HEK293 (cell line): ENCODE measurements around the gene NINL.

Experiments
- CTCF ChIA-PET: fragments of 350-600 bp; formaldehyde crosslinking; extraction: SDS; loops from one replicate; lab custom pipeline; 2021; ENCODE audit warnings: antibody characterized with exemption; lab: Yijun Ruan, JAX
- POLR2A ChIA-PET: fragments of 300-600 bp; formaldehyde crosslinking; extraction: SDS; loops from one replicate; lab custom pipeline; 2020; ENCODE audit warnings: antibody characterized with exemption, inconsistent platforms; lab: Yijun Ruan, JAX
- H3K27ac ChIP-seq: fragments of 200-500 bp; sonication (Bioruptor generic); 2 replicates; pipeline ENCODE4 v1.5.1; 2014; ENCODE audit warnings: low read depth, low read length, control low read depth, inconsistent platforms; ENCODE audit errors: extremely low read depth
- H3K36me3 ChIP-seq, 2 experiments: fragments of 200-500 bp in 1 of 2; sonication (Bioruptor generic) in 1 of 2; 1 replicate in 1 of 2; 2 replicates in 1 of 2; pipeline ENCODE4 v1.5.1; 2014 to 2017; ENCODE audit warnings: inconsistent platforms in 2 of 2, low read length in 2 of 2; ENCODE audit not compliant: control insufficient read depth in 2 of 2, insufficient read depth in 1 of 2
- H3K4me1 ChIP-seq: fragments of 200-500 bp; sonication (Bioruptor generic); 2 replicates; pipeline ENCODE4 v1.5.1; 2014; ENCODE audit warnings: mild to moderate bottlenecking, low read length, inconsistent platforms; ENCODE audit not compliant: control insufficient read depth, insufficient read depth
- H3K4me3 ChIP-seq: 2 replicates; pipeline ENCODE4 v1.5.1; 2011; ENCODE audit warnings: low read depth, mild to moderate bottlenecking, control low read depth, low read length, moderate library complexity
- H3K9me3 ChIP-seq: fragments of 200-500 bp; sonication (Bioruptor generic); 2 replicates; pipeline ENCODE4 v1.5.1; 2014; ENCODE audit warnings: low read depth, low read length, inconsistent platforms; ENCODE audit not compliant: control insufficient read depth, insufficient read depth
- BCL11B ChIP-seq: fragments of 450-650 bp; formaldehyde crosslinking; IDR thresholded peaks from 2 replicates; pipeline ENCODE4 v1.5.1; 2016; ENCODE audit warnings: low read depth, missing biosample characterization, missing genetic modification characterization
- EGR2 ChIP-seq: fragments of 450-650 bp; formaldehyde crosslinking; IDR thresholded peaks from 2 replicates; pipeline ENCODE4 v1.5.1; 2016; ENCODE audit warnings: low read depth, missing biosample characterization, missing genetic modification characterization
- GFI1B ChIP-seq: fragments of 450-650 bp; formaldehyde crosslinking; IDR thresholded peaks from 2 replicates; pipeline ENCODE4 v1.5.1; 2016; ENCODE audit warnings: missing biosample characterization, missing genetic modification characterization
- KLF1 ChIP-seq: fragments of 450-650 bp; formaldehyde crosslinking; IDR thresholded peaks from 2 replicates; pipeline ENCODE4 v1.5.1; 2016; ENCODE audit warnings: missing biosample characterization, missing genetic modification characterization
- KLF8 ChIP-seq: fragments of 450-650 bp; formaldehyde crosslinking; IDR thresholded peaks from 2 replicates; pipeline ENCODE4 v1.5.1; 2016; ENCODE audit warnings: missing biosample characterization, missing genetic modification characterization
- PRDM6 ChIP-seq: fragments of 450-650 bp; formaldehyde crosslinking; IDR thresholded peaks from 2 replicates; pipeline ENCODE4 v1.5.1; 2017; ENCODE audit warnings: missing biosample characterization, missing genetic modification characterization
- REPIN1 ChIP-seq: fragments of 450-650 bp; formaldehyde crosslinking; IDR thresholded peaks from 2 replicates; pipeline ENCODE4 v1.5.1; 2017; ENCODE audit warnings: missing biosample characterization, missing genetic modification characterization, low read depth
- SCRT1 ChIP-seq: fragments of 450-650 bp; formaldehyde crosslinking; IDR thresholded peaks from 2 replicates; pipeline ENCODE4 v1.5.1; 2016; ENCODE audit warnings: missing biosample characterization, missing genetic modification characterization, borderline replicate concordance
- SP7 ChIP-seq: fragments of 450-650 bp; formaldehyde crosslinking; IDR thresholded peaks from 2 replicates; pipeline ENCODE4 v1.5.1; 2016; ENCODE audit warnings: missing biosample characterization, missing genetic modification characterization
- ZBTB17 ChIP-seq: fragments of 450-650 bp; formaldehyde crosslinking; IDR thresholded peaks from 2 replicates; pipeline ENCODE4 v1.5.1; 2016; ENCODE audit warnings: missing biosample characterization, missing genetic modification characterization
- ZFHX2 ChIP-seq: fragments of 450-650 bp; formaldehyde crosslinking; conservative IDR thresholded peaks from 2 replicates; pipeline ENCODE4 v1.5.1; 2016; ENCODE audit warnings: missing biosample characterization, missing genetic modification characterization
- ZNF112 ChIP-seq: fragments of 450-650 bp; formaldehyde crosslinking; IDR thresholded peaks from 2 replicates; pipeline ENCODE4 v1.5.0; 2017; ENCODE audit warnings: missing biosample characterization, missing genetic modification characterization
- ZNF302 ChIP-seq: fragments of 450-650 bp; formaldehyde crosslinking; IDR thresholded peaks from 2 replicates; pipeline ENCODE4 v1.5.1; 2016; ENCODE audit warnings: missing biosample characterization, missing genetic modification characterization, low read depth
- ZNF391 ChIP-seq: fragments of 450-650 bp; formaldehyde crosslinking; IDR thresholded peaks from 2 replicates; pipeline ENCODE4 v1.5.1; 2016; ENCODE audit warnings: low read depth, missing biosample characterization, missing genetic modification characterization, borderline replicate concordance
- ZNF571 ChIP-seq: fragments of 450-650 bp; formaldehyde crosslinking; IDR thresholded peaks from 2 replicates; pipeline ENCODE4 v1.5.0; 2017; ENCODE audit warnings: missing biosample characterization, missing genetic modification characterization
- ZNF580 ChIP-seq: fragments of 450-650 bp; formaldehyde crosslinking; IDR thresholded peaks from 2 replicates; pipeline ENCODE4 v1.5.1; 2016; ENCODE audit warnings: missing biosample characterization, missing genetic modification characterization
- ZNF596 ChIP-seq: fragments of 450-650 bp; IDR thresholded peaks from 2 replicates; pipeline ENCODE4 v1.5.0; 2018; ENCODE audit warnings: missing biosample characterization, mild to moderate bottlenecking, missing genetic modification characterization, moderate library complexity
- ZNF658 ChIP-seq: fragments of 450-650 bp; formaldehyde crosslinking; IDR thresholded peaks from 2 replicates; pipeline ENCODE4; 2016; ENCODE audit warnings: missing biosample characterization, missing genetic modification characterization
- ZNF704 ChIP-seq: fragments of 450-650 bp; formaldehyde crosslinking; IDR thresholded peaks from 2 replicates; pipeline ENCODE4 v1.5.1; 2016; ENCODE audit warnings: missing biosample characterization, missing genetic modification characterization
- ZNF776 ChIP-seq: fragments of 450-650 bp; formaldehyde crosslinking; IDR thresholded peaks from 2 replicates; pipeline ENCODE4 v1.5.0; 2017; ENCODE audit warnings: missing biosample characterization, missing genetic modification characterization, borderline replicate concordance
- ZNF792 ChIP-seq: fragments of 450-650 bp; formaldehyde crosslinking; IDR thresholded peaks from 2 replicates; pipeline ENCODE4 v1.5.1; 2016; ENCODE audit warnings: missing biosample characterization, missing genetic modification characterization

NINL gene

GRCh38 chr20:25549843-25550477 lies 35.4 kb downstream of the NINL start:
- H3K9me3 ChIP-seq = no peaks in the 10 kb centered on the region
- no peak for TF ChIP-seq BCL11B (tag by site-specific recombination)
- no peak for TF ChIP-seq PRDM6
- TF ChIP-seq ZNF302 = no peak
- TF ChIP-seq REPIN1 (tag by site-specific recombination) = no peak
- TF ChIP-seq ZNF792 = no peak
- H3K27ac ChIP-seq = no peak overlapping the region
- H3K36me3 ChIP-seq = no peaks in the 10 kb centered on the region
- POLR2A ChIA-PET = no interaction called here
- H3K4me3 ChIP-seq = no peak overlapping the region
- peaks cover 16% of the 10 kb centered on the region for H3K4me1 ChIP-seq
- CTCF ChIA-PET = no interaction called here

GRCh38 chr20:25549172-25549773 lies 36.1 kb downstream of the NINL start:
- Histone ChIP-seq H3K4me1 (peaks cover 23% of the 10 kb centered on the region), H3K9me3 (no peaks in the 10 kb centered on the region), H3K36me3 (no peaks in the 10 kb centered on the region), H3K27ac (no peak overlapping the region), H3K4me3 (no peak overlapping the region)
- CTCF ChIA-PET = no interaction called here
- POLR2A ChIA-PET = no interaction called here
- TF ChIP-seq ZNF704 (tag by site-specific recombination) (no peak), ZNF596 (no peak), KLF1 (peak; percentile 33)

GRCh38 chr20:25548613-25549086 lies 36.7 kb downstream of the NINL start:
- ChIA-PET CTCF (no interaction called here), POLR2A (no interaction called here)
- TF ChIP-seq KLF1 = peak; percentile 99
- peak; percentile 94 for TF ChIP-seq ZFHX2 (tag by site-specific recombination)
- TF ChIP-seq ZNF658 (tag by site-specific recombination) = no peak
- TF ChIP-seq KLF8 (tag by site-specific recombination) = peak; percentile 67; the same call in 1 of the 2 replicates
- peak; percentile 97 for TF ChIP-seq EGR2 (tag by site-specific recombination)
- Histone ChIP-seq H3K4me3 (no peak overlapping the region), H3K36me3 (no peaks in the 10 kb centered on the region), H3K9me3 (no peaks in the 10 kb centered on the region), H3K4me1 (peaks cover 19% of the 10 kb centered on the region), H3K27ac (no peak overlapping the region)

GRCh38 chr20:25547999-25548398 lies 37.3 kb downstream of the NINL start:
- H3K4me3 ChIP-seq = no peak overlapping the region
- TF ChIP-seq SP7 (tag by site-specific recombination) = no peak
- no peak for TF ChIP-seq ZNF571
- TF ChIP-seq SCRT1 = no peak
- no peak for TF ChIP-seq ZNF580 (tag by site-specific recombination)
- no peak for TF ChIP-seq ZNF112 (tag by site-specific recombination)
- no peak for TF ChIP-seq ZNF776
- TF ChIP-seq ZBTB17 (tag by site-specific recombination) = no peak
- TF ChIP-seq GFI1B (tag by site-specific recombination) = no peak
- no peak for TF ChIP-seq ZNF391 (tag by site-specific recombination)
- H3K27ac ChIP-seq = no peak overlapping the region
- ChIA-PET POLR2A (no interaction called here), CTCF (no interaction called here)
- H3K36me3 ChIP-seq = no peaks in the 10 kb centered on the region
- H3K9me3 ChIP-seq = no peaks in the 10 kb centered on the region
- H3K4me1 ChIP-seq = peaks cover 16% of the 10 kb centered on the region
